Ishikawa (cell line): ENCODE results near the gene SCN8A.

Experiments used
- CEBPB ChIP-seq: IDR thresholded peaks from 2 replicates; pipeline ENCODE4 v1.6.1; 2012
- CREB1 ChIP-seq: IDR thresholded peaks from 2 replicates; pipeline ENCODE4 v1.6.1; 2012; ENCODE audit warnings: low read depth
- EGR1 ChIP-seq: IDR thresholded peaks from 2 replicates; pipeline ENCODE4 v1.6.1; 2012
- EP300 ChIP-seq: IDR thresholded peaks from 2 replicates; pipeline ENCODE4 v1.6.1; 2012; ENCODE audit warnings: borderline replicate concordance
- FOXM1 ChIP-seq: IDR thresholded peaks from 2 replicates; pipeline ENCODE4 v1.6.1; 2012; ENCODE audit warnings: low read depth, borderline replicate concordance
- MAX ChIP-seq: IDR thresholded peaks from 2 replicates; pipeline ENCODE4 v1.6.1; 2012
- NFIC ChIP-seq: IDR thresholded peaks from 2 replicates; pipeline ENCODE4 v1.6.1; 2012
- RAD21 ChIP-seq: IDR thresholded peaks from 2 replicates; pipeline ENCODE4 v1.6.1; 2012; ENCODE audit warnings: low read depth
- REST ChIP-seq: IDR thresholded peaks from 2 replicates; pipeline ENCODE4 v1.6.1; 2012; ENCODE audit warnings: low read depth, mild to moderate bottlenecking
- TAF1 ChIP-seq: IDR thresholded peaks from 2 replicates; pipeline ENCODE4 v1.6.1; 2012; ENCODE audit warnings: low read depth, mild to moderate bottlenecking
- TCF12 ChIP-seq: IDR thresholded peaks from 2 replicates; pipeline ENCODE4 v1.6.1; 2012; ENCODE audit warnings: low read depth
- TEAD4 ChIP-seq: IDR thresholded peaks from 2 replicates; pipeline ENCODE4 v1.6.1; 2012
- USF1 ChIP-seq: IDR thresholded peaks from 2 replicates; pipeline ENCODE4 v1.6.1; 2012
- YY1 ChIP-seq: IDR thresholded peaks from 2 replicates; pipeline ENCODE4 v1.6.1; 2012; ENCODE audit warnings: low read depth
- ZBTB7A ChIP-seq: IDR thresholded peaks from 2 replicates; pipeline ENCODE4 v1.6.1; 2012; ENCODE audit warnings: low read depth

The SCN8A gene

GRCh38 chr12:51692016-51692415 lies 101.0 kb downstream of the SCN8A start:
- TF ChIP-seq USF1 (no peak), CREB1 (no peak), YY1 (no peak), EP300 (no peak), TEAD4 (no peak), TAF1 (no peak), RAD21 (no peak), REST (no peak), NFIC (no peak), FOXM1 (no peak), ZBTB7A (no peak), CEBPB (no peak), TCF12 (no peak), EGR1 (no peak), MAX (no peak)

- TF ChIP-seq YY1 (no peak), FOXM1 (no peak), NFIC (no peak), USF1 (no peak), REST (no peak), MAX (no peak), EP300 (no peak), TAF1 (no peak), ZBTB7A (no peak), RAD21 (no peak), TEAD4 (no peak)
Measured at GRCh38 chr12:51693569-51693968, 102.5 kb downstream of the SCN8A start.

GRCh38 chr12:51694146-51694545 lies 103.1 kb downstream of the SCN8A start:
- no peak for TF ChIP-seq TEAD4
- TF ChIP-seq ZBTB7A: no peak
- no peak for TF ChIP-seq FOXM1
- TF ChIP-seq USF1: no peak
- TF ChIP-seq CREB1: no peak
- TF ChIP-seq MAX: no peak
- TF ChIP-seq EGR1: no peak
- no peak for TF ChIP-seq CEBPB

- TF ChIP-seq EGR1 (no peak), EP300 (no peak), YY1 (no peak), RAD21 (no peak), TCF12 (no peak), TAF1 (no peak), MAX (no peak), ZBTB7A (no peak), USF1 (no peak), NFIC (no peak), CEBPB (no peak), CREB1 (no peak), REST (no peak), FOXM1 (no peak), TEAD4 (no peak)
Measured at GRCh38 chr12:51695241-51696010, 104.4 kb downstream of the SCN8A start.
